ENCODE results near the gene LANCL2. TPM values are rescaled to one million over a fixed set of nuclear protein-coding genes. Genes with fewer than 3 reads are reported as not detected.

The LANCL2 gene
- total and polyA plus RNA-seq, 4 donors = 6.2 to 11.9 (median 10.8) TPM

GRCh38 chr7:55429835-55430499 lies 64.8 kb downstream of the LANCL2 start:
- 87% methylated on average over 11 of the region's 11 CpGs for WGBS
- H3K36me3 ChIP-seq (ENCODE audit: control insufficient read depth in 4 of 4, insufficient read depth in 3 of 4, low read depth in 1 of 4, low read length in 3 of 4) = peaks cover 0 to 19% (median 7%) of the 10 kb centered on the region in 4 donors
- no peak overlapping the region for H3K4me3 ChIP-seq (ENCODE audit: low read depth in 1 of 3, low read length in 3 of 3)
- H3K9ac ChIP-seq (ENCODE audit: low read depth in 1 of 2, low read length in 2 of 2) = no peak overlapping the region
- TF ChIP-seq MAX (IDR thresholded peaks at IDR 0.05) = no peak
- no peak for TF ChIP-seq HNF4A (conservative IDR thresholded peaks at IDR 0.05)
- no peak for TF ChIP-seq ATF3 (IDR thresholded peaks at IDR 0.05)
- TF ChIP-seq GABPA (IDR thresholded peaks at IDR 0.05 in 1 of 2, conservative IDR thresholded peaks at IDR 0.05 in 1 of 2) = no peak
- no peak for TF ChIP-seq SP1 (IDR thresholded peaks at IDR 0.05)
- no peak for TF ChIP-seq FOXA1 (IDR thresholded peaks at IDR 0.05)
- no peak for TF ChIP-seq FOXA2 (IDR thresholded peaks at IDR 0.05)
- no peak for TF ChIP-seq YY1 (IDR thresholded peaks at IDR 0.05)
- no peak for TF ChIP-seq NR2F2 (IDR thresholded peaks at IDR 0.05)
- no peak for TF ChIP-seq JUND (IDR thresholded peaks at IDR 0.05)
- no peak for TF ChIP-seq CTCF (IDR thresholded peaks at IDR 0.05; ENCODE audit: low read depth, low read length, missing input control)
- no peak overlapping the region for H3K27ac ChIP-seq (ENCODE audit: low read depth in 1 of 2, low read length in 2 of 2)
- no peaks in the 10 kb centered on the region for H3K4me1 ChIP-seq (ENCODE audit: control insufficient read depth in 4 of 4, insufficient read depth in 4 of 4, low read length in 3 of 4)
- no peak for DNase-seq (ENCODE audit: low spot score)
- H3K9me3 ChIP-seq (ENCODE audit: control insufficient read depth in 4 of 4, low read length in 3 of 4) = no peaks in the 10 kb centered on the region
- H3K27me3 ChIP-seq (ENCODE audit: control insufficient read depth in 4 of 4, insufficient read depth in 4 of 4, low read length in 3 of 4) = no peaks in the 10 kb centered on the region

- no peak for DNase-seq (ENCODE audit: low spot score)
- H3K9me3 ChIP-seq (ENCODE audit: control insufficient read depth in 4 of 4, low read length in 3 of 4) = no peaks in the 10 kb centered on the region
- H3K36me3 ChIP-seq (ENCODE audit: control insufficient read depth in 4 of 4, insufficient read depth in 3 of 4, low read depth in 1 of 4, low read length in 3 of 4) = peaks cover 0 to 3% (median 0%) of the 10 kb centered on the region in 4 donors
- TF ChIP-seq GABPA (IDR thresholded peaks at IDR 0.05 in 1 of 2, conservative IDR thresholded peaks at IDR 0.05 in 1 of 2) (no peak), REST (IDR thresholded peaks at IDR 0.05) (no peak), FOXA2 (IDR thresholded peaks at IDR 0.05) (no peak), JUND (IDR thresholded peaks at IDR 0.05) (no peak)
- no peak overlapping the region for H3K4me3 ChIP-seq (ENCODE audit: low read depth in 1 of 3, low read length in 3 of 3)
- no peak overlapping the region for H3K9ac ChIP-seq (ENCODE audit: low read depth in 1 of 2, low read length in 2 of 2)
- WGBS = 44% methylated on average over 2 of the region's 2 CpGs
- no peaks in the 10 kb centered on the region for H3K27me3 ChIP-seq (ENCODE audit: control insufficient read depth in 4 of 4, insufficient read depth in 4 of 4, low read length in 3 of 4)
- H3K27ac ChIP-seq (ENCODE audit: low read depth in 1 of 2, low read length in 2 of 2) = no peak overlapping the region
- no peaks in the 10 kb centered on the region for H3K4me1 ChIP-seq (ENCODE audit: control insufficient read depth in 4 of 4, insufficient read depth in 4 of 4, low read length in 3 of 4)
Measured at GRCh38 chr7:55431898-55432297, 66.8 kb downstream of the LANCL2 start.
